Large intestine (tissue), 3 donors: ENCODE measurements around the gene SHKBP1. TPM values are rescaled to one million over a fixed set of nuclear protein-coding genes. Genes with fewer than 3 reads are reported as not detected.

ENCODE experiments used
- DNase-seq, 2 donors: peaks; one replicate each; pipeline versions ENCODE4 v3.0.0 to v3.0.0-alpha.2; 2013
- H3K27ac ChIP-seq: one replicate; pipeline ENCODE4 v1.5.1; 2013; ENCODE audit warnings: low read length
- H3K27me3 ChIP-seq: 2 replicates; pipeline ENCODE4 v1.6.1; 2013; ENCODE audit warnings: low read length; ENCODE audit not compliant: control insufficient read depth, insufficient read depth
- H3K36me3 ChIP-seq: 2 replicates; pipeline ENCODE4 v1.6.1; 2013; ENCODE audit warnings: low read length; ENCODE audit not compliant: control insufficient read depth, insufficient read depth
- H3K4me1 ChIP-seq: one replicate; pipeline ENCODE4 v1.6.1; 2013; ENCODE audit warnings: low read length; ENCODE audit not compliant: control insufficient read depth, insufficient read depth
- H3K4me3 ChIP-seq: one replicate; pipeline ENCODE4 v1.5.1; 2013; ENCODE audit warnings: low read length
- H3K9me3 ChIP-seq: one replicate; pipeline ENCODE4 v1.6.1; 2013; ENCODE audit warnings: mild to moderate bottlenecking, low read depth, low read length, moderate library complexity; ENCODE audit not compliant: control insufficient read depth
- WGBS: methylation state at CpG from one replicate; pipeline ENCODE4 v1.1.5; 2013; ENCODE audit warnings: low lambda C conversion rate; ENCODE audit not compliant: insufficient coverage; 5-methylcytosine and 5-hydroxymethylcytosine counted together
- polyA plus RNA-seq: library from polyadenylated mRNA; unstranded; fragments of 120-200 nt; gene quantifications from one replicate; pipeline ENCODE4 v1.2.1, GENCODE V29; 2013

SHKBP1 gene
- polyA plus RNA-seq, 1 donor = 27.8 TPM

GRCh38 chr19:40567040-40567749 is 9.5 kb upstream of the SHKBP1 start:
- DNase-seq = no peak
- H3K9me3 ChIP-seq = peaks cover 7% of the 10 kb centered on the region
- peaks cover 6% of the 10 kb centered on the region for H3K4me1 ChIP-seq
- no peaks in the 10 kb centered on the region for H3K36me3 ChIP-seq
- no CpG with 5 or more reads among the region's 20 CpGs for WGBS
- no peak overlapping the region for H3K4me3 ChIP-seq
- no peak overlapping the region for H3K27ac ChIP-seq
- H3K27me3 ChIP-seq = peaks cover 56% of the 10 kb centered on the region

- Histone ChIP-seq H3K36me3 (no peaks in the 10 kb centered on the region), H3K27ac (no peak overlapping the region), H3K27me3 (peaks cover 54% of the 10 kb centered on the region), H3K9me3 (peaks cover 7% of the 10 kb centered on the region), H3K4me3 (no peak overlapping the region), H3K4me1 (peaks cover 6% of the 10 kb centered on the region)
- WGBS = no CpG with 5 or more reads among the region's 70 CpGs
- no peak for DNase-seq
Measured at GRCh38 chr19:40567750-40568494, 8.8 kb upstream of the SHKBP1 start.

- H3K27ac ChIP-seq = no peak overlapping the region
- H3K9me3 ChIP-seq = peaks cover 7% of the 10 kb centered on the region
- no peaks in the 10 kb centered on the region for H3K36me3 ChIP-seq
- H3K4me1 ChIP-seq = peaks cover 6% of the 10 kb centered on the region
- DNase-seq = peak; percentile 98 to 100
- WGBS = no CpG with 5 or more reads among the region's 53 CpGs
- H3K27me3 ChIP-seq = peaks cover 41% of the 10 kb centered on the region
- peak overlapping the region; percentile 16 for H3K4me3 ChIP-seq
Measured at GRCh38 chr19:40570313-40571004, 6.2 kb upstream of the SHKBP1 start.

- DNase-seq = no peak
- no peaks in the 10 kb centered on the region for H3K36me3 ChIP-seq
- peaks cover 7% of the 10 kb centered on the region for H3K9me3 ChIP-seq
- H3K27ac ChIP-seq = no peak overlapping the region
- no peak overlapping the region for H3K4me3 ChIP-seq
- WGBS = no CpG with 5 or more reads among the region's 3 CpGs
- H3K27me3 ChIP-seq = peaks cover 40% of the 10 kb centered on the region
- peaks cover 7% of the 10 kb centered on the region for H3K4me1 ChIP-seq
Measured at GRCh38 chr19:40571005-40571318, 5.7 kb upstream of the SHKBP1 start.

GRCh38 chr19:40571831-40572495 is 4.7 kb upstream of the SHKBP1 start:
- peaks cover 32% of the 10 kb centered on the region for H3K27me3 ChIP-seq
- peaks cover 7% of the 10 kb centered on the region for H3K9me3 ChIP-seq
- no peak overlapping the region for H3K27ac ChIP-seq
- WGBS = no CpG with 5 or more reads among the region's 10 CpGs
- peaks cover 12% of the 10 kb centered on the region for H3K4me1 ChIP-seq
- no peaks in the 10 kb centered on the region for H3K36me3 ChIP-seq
- no peak for DNase-seq
- H3K4me3 ChIP-seq = no peak overlapping the region

GRCh38 chr19:40575326-40575725 is 1.3 kb upstream of the SHKBP1 start:
- no peak for DNase-seq
- H3K4me3 ChIP-seq = no peak overlapping the region
- H3K36me3 ChIP-seq = peaks cover 8% of the 10 kb centered on the region
- H3K27me3 ChIP-seq = peaks cover 6% of the 10 kb centered on the region
- H3K4me1 ChIP-seq = peaks cover 12% of the 10 kb centered on the region
- H3K27ac ChIP-seq = no peak overlapping the region
- WGBS = no CpG with 5 or more reads among the region's 18 CpGs
- no peaks in the 10 kb centered on the region for H3K9me3 ChIP-seq

- H3K4me3 ChIP-seq = peak overlapping the region; percentile 77
- H3K27me3 ChIP-seq = peaks cover 6% of the 10 kb centered on the region
- no peak overlapping the region for H3K27ac ChIP-seq
- H3K4me1 ChIP-seq = peaks cover 12% of the 10 kb centered on the region
- no CpG with 5 or more reads among the region's 22 CpGs for WGBS
- peaks cover 16% of the 10 kb centered on the region for H3K36me3 ChIP-seq
- peak in 1 of 2 donors; percentile 12 for DNase-seq
- no peaks in the 10 kb centered on the region for H3K9me3 ChIP-seq
Measured at GRCh38 chr19:40576151-40576584, 505 bp upstream of the SHKBP1 start.

GRCh38 chr19:40578442-40578908 is 1.8 kb downstream of the SHKBP1 start:
- Histone ChIP-seq H3K27ac (no peak overlapping the region), H3K4me1 (peaks cover 12% of the 10 kb centered on the region), H3K4me3 (no peak overlapping the region), H3K9me3 (no peaks in the 10 kb centered on the region), H3K36me3 (peaks cover 28% of the 10 kb centered on the region), H3K27me3 (peaks cover 6% of the 10 kb centered on the region)
- DNase-seq = peak in 1 of 2 donors; percentile 20
- WGBS = 40% methylated on average over 1 of the region's 12 CpGs

- WGBS = no CpG with 5 or more reads among the region's 13 CpGs
Measured at GRCh38 chr19:40580619-40581018, 3.9 kb downstream of the SHKBP1 start.

GRCh38 chr19:40581531-40581930 is 4.9 kb downstream of the SHKBP1 start:
- H3K4me3 ChIP-seq = no peak overlapping the region
- no peak for DNase-seq
- no peaks in the 10 kb centered on the region for H3K27me3 ChIP-seq
- H3K27ac ChIP-seq = no peak overlapping the region
- H3K4me1 ChIP-seq = peaks cover 6% of the 10 kb centered on the region
- WGBS = no CpG with 5 or more reads among the region's 5 CpGs
- H3K36me3 ChIP-seq = peaks cover 29% of the 10 kb centered on the region
- no peaks in the 10 kb centered on the region for H3K9me3 ChIP-seq

More at GRCh38 chr19:40580619-40581018, 3.9 kb downstream of the SHKBP1 start:
- peaks cover 5% of the 10 kb centered on the region for H3K27me3 ChIP-seq
- no peak overlapping the region for H3K27ac ChIP-seq
- no peak overlapping the region for H3K4me3 ChIP-seq
- no peaks in the 10 kb centered on the region for H3K9me3 ChIP-seq
- peaks cover 28% of the 10 kb centered on the region for H3K36me3 ChIP-seq
- H3K4me1 ChIP-seq = peaks cover 12% of the 10 kb centered on the region
- DNase-seq = no peak
